Measurements from ENCODE around the gene PRIMA1. TPM values are rescaled to one million over a fixed set of nuclear protein-coding genes. Genes with fewer than 3 reads are reported as not detected.

PRIMA1 gene
- total and polyA plus RNA-seq, 2 experiments from 2014 or later = 2.1 to 3.5 TPM

GRCh38 chr14:93787465-93788292, 606 bp downstream of the PRIMA1 start:
- Histone ChIP-seq H3K4me3 (peak overlapping the region; percentile 86), H2AFZ (peak overlapping the region; percentile 94), H3F3A (replicated peaks; ENCODE audit: low read depth) (peaks cover 7% of the 10 kb centered on the region; the same call in 1 of the 2 replicates), H3K4me1 (ENCODE audit: insufficient read depth) (peaks cover 9% of the 10 kb centered on the region), H3K9me2 (ENCODE audit: insufficient read depth) (no peaks in the 10 kb centered on the region), H3K79me2 (replicated peaks; ENCODE audit: insufficient read depth) (no peaks in the 10 kb centered on the region), H3K4me2 (peak overlapping the region; percentile 95), H3K36me3 (ENCODE audit: insufficient read depth) (no peaks in the 10 kb centered on the region), H3K27ac (ENCODE audit: low read depth) (no peak overlapping the region), H4K20me1 (replicated peaks; ENCODE audit: insufficient read depth) (no peaks in the 10 kb centered on the region; the same call in 1 of the 2 replicates), H3K27me3 (ENCODE audit: insufficient read depth) (peaks cover 33% of the 10 kb centered on the region)
- Mint-ChIP-seq H3K27ac (no peak overlapping the region), H3K4me3 (peak overlapping the region; percentile 82), H3K4me1 (peaks cover 14% of the 10 kb centered on the region), H3K36me3 (ENCODE audit: low read depth) (no peaks in the 10 kb centered on the region), H3K27me3 (ENCODE audit: insufficient read depth, low read depth, poor library complexity) (peaks cover 40% of the 10 kb centered on the region), H3K9me3 (peaks cover 3% of the 10 kb centered on the region; the same call in 1 of the 3 replicates)
- DNase-seq (ENCODE audit: low spot score) (peak; percentile 83), ATAC-seq (peak; percentile 79)
- TF ChIP-seq ETS1 (IDR thresholded peaks at IDR 0.05) (no peak), NANOG (IDR thresholded peaks at IDR 0.05; ENCODE audit: borderline replicate concordance) (no peak), POLR2AphosphoS5 (IDR thresholded peaks at IDR 0.05; ENCODE audit: low read depth) (no peak), EZH2phosphoT487 (IDR thresholded peaks at IDR 0.05; ENCODE audit: unreplicated experiment) (no peak), CTCF (conservative IDR thresholded peaks at IDR 0.05; ENCODE audit: low read depth in 2 of 2) (0 out of 4 replicates have a peak, but pooled peaks of 1 of the 2 experiments have one; percentile 1), JUNB (IDR thresholded peaks at IDR 0.05; ENCODE audit: unreplicated experiment) (no peak), ZNF331 (CRISPR knock-in tag; IDR thresholded peaks at IDR 0.05; ENCODE audit: low read depth) (no peak), EZH2 (IDR thresholded peaks at IDR 0.05; ENCODE audit: low read depth, unreplicated experiment) (peak; percentile 40), REST (IDR thresholded peaks at IDR 0.05; ENCODE audit: unreplicated experiment) (no peak), ZNF114 (CRISPR knock-in tag; IDR thresholded peaks at IDR 0.05) (no peak), CREB1 (CRISPR knock-in tag; IDR thresholded peaks at IDR 0.05; ENCODE audit: low read depth) (no peak), STAT1 (IDR thresholded peaks at IDR 0.05; ENCODE audit: unreplicated experiment) (no peak), ZNF462 (CRISPR knock-in tag; IDR thresholded peaks at IDR 0.05) (no peak)

Data from GM23338 (cell line).